HG02852 (cell line): Measurements from ENCODE around the gene USF2.
A peak's percentile ranks its signal among the peaks of the same experiment; 100 is the strongest.

ENCODE experiments used
- ATAC-seq: cut with Tn5 transposase; IDR thresholded peaks from one replicate; pipeline ENCODE4 v1.9.1; 2021; ENCODE audit warnings: mild to moderate bottlenecking, moderate library complexity; ENCODE audit not compliant: unreplicated experiment

Gene USF2

DNA sequence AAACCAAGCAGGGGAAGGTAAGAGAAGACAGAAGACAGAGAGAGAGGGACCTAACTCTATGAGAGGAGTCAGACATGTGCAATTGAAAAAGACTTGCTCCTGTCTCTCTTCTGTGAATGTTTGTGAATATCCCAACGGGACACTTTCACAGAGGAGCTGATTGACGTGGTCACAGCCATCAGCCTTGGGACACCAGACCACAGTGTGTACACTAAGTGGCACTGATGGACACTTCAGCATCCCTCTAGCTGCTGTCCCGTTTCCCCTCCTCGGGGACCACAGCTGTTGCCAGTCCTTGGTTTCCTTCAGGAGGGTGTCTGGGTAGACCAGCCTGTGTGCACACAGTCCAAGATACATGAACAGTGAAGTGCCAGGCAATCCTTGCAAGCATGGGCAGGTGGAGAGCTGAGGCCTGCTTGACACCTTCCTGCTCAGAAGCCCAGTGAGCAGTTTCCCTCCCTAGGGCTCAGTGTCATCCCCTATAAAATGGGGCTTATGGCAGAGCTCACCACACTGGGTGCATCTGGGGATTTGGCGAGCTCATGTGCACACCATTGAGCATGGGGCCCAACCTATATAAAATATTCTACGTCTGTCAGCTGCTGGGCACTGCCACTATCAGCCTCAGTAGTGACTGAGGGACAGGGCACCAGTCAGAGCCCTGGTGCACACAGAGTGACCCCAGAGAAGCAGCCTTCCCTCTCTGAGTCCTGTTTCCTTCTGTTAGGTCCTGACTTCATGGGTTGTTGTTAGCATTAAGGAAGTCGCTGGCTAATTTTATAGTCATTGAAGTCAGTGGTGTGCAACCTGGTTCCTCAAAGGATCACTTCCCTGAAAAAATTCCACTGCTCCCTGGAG lies 4.3 kb upstream of the USF2 start:
- ATAC-seq: no peak

DNA sequence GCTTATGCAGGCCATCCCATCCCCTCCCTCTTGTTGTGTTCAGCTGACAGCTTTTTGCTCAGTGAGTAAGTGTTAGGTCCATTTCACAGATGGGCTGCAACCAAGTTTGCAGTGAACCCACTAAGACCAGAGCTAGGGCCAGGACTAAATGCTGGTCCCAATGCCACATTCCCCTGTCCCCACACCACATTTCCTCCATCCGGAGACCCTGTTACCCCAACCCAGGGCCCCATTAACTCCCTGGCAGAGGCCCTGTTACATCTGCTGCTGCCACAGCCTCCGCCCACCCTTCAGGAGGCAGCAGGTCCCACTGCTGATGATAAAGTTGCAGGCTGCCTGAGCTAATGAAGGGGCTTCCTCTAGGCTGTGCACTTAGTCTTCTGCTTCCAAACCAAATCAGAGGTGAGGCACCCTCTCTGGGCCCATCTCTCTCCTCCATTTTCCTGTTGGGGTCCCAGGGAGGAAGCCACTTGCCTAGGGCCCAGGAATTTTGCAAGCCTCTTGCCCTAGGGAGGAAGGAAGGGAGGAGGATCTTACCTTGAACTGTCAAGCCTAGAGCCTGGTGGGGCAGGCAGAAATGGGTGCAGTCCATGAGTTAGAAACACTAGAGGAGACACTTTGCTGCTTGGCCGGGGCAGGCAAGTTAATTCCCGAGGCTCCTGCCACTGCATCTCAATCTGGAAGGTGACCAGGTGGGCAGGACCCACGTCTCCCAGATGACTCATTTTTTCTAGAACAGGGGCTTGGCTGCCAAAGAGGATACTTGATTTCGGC lies 3.4 kb upstream of the USF2 start:
- no peak for ATAC-seq

DNA sequence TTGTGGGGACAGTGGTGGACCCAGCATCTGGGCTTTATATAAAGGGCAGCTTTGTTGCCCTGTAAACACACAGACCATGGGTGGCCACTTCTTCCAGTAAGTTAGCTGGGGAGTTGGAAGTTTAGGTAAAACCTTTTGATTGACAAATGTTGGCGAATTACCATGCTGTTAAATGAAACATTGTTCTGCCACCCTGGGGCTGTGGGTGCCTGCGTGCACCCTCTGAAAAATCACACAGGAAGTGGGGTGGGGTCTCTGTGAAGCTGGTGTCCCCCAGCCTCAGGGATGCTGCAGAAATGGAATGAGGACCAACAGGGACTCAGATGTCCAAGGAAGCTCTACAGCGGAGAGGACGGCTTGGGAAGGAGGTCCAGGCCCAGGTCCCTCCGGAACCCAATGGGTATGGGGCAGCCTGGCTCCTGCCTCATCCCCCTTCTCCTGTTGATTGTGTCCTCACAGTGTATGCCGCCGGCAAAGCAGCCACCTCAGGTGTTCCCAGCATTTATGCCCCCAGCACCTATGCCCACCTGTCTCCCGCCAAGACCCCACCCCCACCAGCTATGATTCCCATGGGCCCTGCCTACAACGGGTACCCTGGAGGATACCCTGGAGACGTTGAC lies 2.8 kb upstream of the USF2 start:
- no peak for ATAC-seq

DNA sequence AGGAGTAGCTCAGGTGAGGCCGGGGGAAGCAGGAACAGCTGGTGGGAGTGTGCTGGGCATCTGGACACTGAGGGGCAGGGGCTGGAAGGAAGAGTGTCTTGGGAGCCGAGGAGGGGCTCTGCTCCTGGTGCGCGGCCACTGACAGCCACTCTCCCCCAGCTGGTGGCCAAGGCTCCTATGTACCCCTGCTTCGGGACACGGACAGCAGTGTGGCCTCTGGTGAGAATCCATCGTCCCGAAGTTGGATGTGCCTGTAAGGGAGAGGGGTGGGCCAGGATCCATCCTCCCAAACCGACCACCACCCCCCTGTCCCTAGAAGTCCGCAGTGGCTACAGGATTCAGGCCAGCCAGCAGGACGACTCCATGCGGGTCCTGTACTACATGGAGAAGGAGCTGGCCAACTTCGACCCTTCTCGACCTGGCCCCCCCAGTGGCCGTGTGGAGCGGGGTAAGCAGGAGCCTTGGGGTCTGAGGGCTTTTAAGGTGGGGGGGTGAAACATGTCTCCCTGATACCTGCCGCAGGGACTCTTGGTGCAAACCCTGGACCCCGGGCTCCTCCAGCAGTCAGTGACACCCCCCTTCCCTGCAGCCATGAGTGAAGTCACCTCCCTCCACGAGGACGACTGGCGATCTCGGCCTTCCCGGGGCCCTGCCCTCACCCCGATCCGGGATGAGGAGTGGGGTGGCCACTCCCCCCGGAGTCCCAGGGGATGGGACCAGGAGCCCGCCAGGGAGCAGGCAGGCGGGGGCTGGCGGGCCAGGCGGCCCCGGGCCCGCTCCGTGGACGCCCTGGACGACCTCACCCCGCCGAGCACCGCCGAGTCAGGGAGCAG lies 2.0 kb upstream of the USF2 start:
- no peak for ATAC-seq

DNA sequence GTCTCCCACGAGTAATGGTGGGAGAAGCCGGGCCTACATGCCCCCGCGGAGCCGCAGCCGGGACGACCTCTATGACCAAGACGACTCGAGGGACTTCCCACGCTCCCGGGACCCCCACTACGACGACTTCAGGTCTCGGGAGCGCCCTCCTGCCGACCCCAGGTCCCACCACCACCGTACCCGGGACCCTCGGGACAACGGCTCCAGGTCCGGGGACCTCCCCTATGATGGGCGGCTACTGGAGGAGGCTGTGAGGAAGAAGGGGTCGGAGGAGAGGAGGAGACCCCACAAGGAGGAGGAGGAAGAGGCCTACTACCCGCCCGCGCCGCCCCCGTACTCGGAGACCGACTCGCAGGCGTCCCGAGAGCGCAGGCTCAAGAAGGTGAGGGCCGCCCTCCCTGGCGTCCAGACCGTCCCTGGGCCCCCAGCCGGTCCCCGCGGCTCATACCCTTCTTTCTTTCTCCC lies 1.4 kb upstream of the USF2 start:
- no peak for ATAC-seq

DNA sequence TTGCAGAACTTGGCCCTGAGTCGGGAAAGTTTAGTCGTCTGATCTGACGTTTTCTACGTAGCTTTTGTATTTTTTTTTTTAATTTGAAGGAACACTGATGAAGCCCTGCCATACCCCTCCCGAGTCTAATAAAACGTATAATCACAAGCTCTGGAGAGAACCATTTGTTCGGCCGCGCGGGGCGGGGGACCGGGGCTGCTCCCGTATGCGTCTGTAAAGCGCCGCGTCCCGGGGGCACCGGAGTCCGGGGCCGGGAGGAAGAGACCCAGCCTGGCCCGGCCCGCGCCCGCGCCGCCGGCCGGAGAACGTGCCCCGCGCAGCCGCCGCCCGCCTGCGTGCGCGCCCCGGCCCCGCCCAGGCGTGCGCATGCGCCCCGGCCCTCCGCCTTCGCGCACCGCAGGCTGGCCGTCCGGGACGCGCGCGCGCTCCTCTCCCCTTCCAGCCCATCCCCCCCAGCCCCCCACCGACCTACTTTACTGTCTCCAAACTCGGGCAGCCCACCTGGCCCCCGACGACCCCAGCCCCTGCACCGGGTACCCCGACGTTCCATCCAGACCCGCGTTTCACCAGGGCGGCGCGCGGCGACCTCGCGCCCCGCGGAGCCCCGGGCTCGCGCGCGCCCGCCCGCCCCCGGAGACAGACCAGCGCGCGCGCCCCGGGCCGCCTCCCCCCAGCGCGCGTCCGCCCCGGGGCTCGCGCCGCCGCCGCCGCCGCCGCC lies 785 bp upstream of the USF2 start:
- peak; percentile 35 for ATAC-seq

DNA sequence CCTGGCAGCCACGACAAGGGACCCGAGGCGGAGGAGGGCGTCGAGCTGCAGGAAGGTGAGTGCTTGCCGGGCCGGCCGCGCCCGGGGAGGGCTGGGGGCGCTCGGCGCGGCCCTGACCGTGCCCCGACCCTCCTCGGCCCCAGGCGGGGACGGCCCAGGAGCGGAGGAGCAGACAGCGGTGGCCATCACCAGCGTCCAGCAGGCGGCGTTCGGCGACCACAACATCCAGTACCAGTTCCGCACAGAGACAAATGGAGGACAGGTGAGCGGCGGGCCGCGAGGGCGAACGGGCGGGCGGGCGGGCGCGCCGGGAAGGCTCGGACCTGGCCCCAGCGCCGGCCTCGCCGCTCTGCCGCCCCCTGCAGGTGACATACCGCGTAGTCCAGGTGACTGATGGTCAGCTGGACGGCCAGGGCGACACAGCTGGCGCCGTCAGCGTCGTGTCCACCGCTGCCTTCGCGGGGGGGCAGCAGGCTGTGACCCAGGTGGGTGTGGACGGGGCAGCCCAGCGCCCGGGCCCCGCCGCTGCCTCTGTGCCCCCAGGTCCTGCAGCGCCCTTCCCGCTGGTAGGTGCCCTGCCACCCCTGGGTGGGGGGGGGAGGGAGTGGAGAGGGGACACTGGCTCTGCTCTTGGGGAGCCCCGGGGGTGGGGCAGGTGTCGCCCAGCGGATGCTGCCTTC lies 816 bp downstream of the USF2 start:
- peak; percentile 50 for ATAC-seq

DNA sequence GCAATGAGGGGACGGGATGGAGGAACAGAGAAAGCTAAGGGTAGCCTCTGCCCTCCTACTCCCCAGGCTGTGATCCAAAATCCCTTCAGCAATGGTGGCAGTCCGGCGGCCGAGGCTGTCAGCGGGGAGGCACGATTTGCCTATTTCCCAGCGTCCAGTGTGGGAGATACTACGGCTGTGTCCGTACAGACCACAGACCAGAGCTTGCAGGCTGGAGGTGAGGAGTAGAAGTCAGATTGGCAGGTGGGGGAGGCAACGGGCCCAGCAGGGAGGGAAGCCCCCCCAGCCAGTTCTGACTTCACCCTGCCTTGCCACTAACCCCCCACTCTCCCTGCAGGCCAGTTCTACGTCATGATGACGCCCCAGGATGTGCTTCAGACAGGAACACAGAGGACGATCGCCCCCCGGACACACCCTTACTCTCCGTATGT lies 1.6 kb downstream of the USF2 start:
- ATAC-seq: no peak

DNA sequence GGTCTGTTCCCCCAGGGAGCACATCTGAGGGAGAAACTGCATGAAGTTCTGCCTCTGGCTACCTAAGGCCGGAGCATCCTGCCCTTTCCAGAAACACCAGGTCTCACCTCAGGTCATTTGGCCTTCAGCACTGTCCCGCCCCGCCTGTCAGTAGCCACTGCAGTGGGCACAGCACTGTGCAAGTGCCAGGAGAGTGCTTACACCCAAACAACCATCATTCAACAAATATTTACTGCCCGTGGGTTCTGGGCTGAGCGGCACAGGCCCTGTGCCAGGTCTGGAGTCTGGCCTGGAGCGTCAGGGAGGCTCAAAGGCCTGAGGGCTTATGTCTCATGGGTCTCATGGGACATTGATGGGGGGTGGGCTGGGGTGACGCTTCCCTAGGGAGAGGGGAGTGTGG lies 2.8 kb downstream of the USF2 start:
- no peak for ATAC-seq

DNA sequence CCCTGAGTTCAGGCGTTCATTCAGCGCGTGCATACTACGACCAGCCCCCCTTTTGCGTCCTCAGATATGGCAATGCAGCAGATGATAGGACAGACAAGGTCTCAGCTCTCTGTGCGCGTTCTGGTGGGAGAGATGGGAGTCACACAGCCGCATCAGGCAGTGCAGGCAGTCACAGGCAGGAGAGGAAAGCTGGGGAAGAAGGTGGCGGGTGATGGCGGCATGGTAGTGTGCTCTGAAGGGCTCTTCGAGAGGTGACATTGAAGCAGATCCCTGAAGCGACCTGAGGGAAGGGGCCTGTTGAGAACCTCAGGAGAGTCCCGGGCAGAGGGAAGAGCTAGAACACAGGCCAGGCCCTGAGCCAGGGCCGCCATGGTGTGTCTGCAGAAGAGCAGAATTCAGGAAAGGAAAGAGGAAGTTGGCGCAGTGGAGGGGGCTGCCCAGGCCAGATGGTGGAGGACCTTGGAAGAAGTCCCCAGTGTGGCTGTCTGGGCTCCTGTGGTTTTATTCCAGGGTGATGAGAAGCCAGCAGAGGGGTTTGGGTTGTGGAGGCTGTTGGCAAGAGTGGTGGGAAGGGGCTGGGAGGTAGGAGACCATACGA lies 3.5 kb downstream of the USF2 start:
- ATAC-seq: no peak

DNA sequence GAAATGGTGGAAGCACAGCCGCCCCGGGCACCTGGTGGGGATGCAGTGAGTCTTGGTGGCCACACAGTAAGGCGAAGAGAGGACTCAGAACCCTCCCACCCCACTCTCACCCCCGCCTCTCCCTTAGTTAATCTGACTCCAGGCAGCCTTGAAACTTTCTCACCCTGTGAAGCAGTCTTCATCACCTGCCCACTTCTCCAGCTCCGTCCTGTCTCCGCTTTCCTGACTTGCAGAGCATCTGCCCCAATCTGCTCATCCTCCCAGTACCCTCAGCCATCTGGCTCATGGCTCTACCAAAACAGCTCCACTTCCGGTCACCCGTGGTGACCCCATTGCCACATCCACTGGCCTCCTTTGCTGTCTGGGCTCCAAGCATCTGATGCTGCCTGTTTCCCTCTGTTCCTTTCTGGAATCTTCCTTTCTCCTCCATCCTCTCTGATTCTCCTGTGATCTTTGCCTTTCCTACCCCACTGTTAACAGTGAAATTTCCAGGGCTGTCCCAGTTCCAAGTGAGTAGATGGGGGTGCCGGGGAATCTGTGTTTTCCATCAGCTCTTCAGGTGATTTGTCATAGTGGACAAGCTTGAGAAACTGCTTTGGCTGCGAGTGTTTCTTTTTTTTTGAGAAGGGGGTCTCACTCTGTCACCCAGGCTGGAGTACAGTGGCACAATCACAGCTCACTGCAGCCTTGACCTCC lies 4.3 kb downstream of the USF2 start:
- no peak for ATAC-seq

DNA sequence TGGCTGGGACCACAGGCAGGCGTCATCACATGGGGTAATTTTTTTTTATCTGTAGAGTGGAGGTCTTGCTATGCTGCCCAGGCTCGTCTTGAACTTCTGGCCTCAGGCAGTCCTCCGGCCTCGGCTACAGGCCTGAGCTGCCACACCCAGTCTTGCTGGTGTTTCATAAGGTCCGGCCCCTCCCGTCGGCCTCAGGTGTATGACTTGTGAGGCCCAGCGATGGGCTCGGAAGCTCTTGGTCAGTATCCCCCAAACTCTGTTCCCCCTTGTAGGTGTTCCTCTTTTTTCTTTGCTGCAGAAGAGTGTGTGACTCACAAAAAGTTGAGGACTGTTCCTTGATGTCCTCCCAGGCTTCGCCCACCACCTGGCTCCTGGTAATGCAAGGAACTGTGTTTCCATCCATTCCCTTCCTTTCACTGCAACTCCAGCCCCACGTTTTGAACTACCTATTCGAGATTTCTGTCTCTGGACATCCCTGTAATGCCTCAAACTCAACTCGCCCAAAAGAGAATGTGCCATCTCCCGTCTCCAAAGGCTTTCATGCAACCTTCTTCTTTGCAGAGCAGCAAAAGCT lies 5.0 kb downstream of the USF2 start:
- ATAC-seq: no peak

DNA sequence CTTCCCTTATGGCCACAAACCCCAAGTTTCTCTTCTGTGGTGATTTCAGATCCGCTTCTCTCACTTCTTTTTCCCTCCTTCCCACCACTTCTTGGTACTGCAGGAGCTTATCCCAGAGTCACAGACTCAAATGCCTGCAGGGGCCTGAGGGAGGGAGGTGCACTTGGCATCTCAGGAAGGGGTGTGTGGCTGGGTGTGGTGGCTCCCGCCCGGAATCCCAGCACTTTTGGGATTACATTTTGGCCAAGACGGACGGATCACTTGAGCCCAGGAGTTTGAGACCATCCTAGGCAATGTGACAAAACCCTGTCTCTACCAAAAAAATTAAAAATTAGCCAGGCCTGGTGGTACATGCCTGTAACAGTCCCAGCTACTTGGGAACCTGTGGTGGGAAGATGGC lies 5.6 kb downstream of the USF2 start:
- ATAC-seq: no peak

DNA sequence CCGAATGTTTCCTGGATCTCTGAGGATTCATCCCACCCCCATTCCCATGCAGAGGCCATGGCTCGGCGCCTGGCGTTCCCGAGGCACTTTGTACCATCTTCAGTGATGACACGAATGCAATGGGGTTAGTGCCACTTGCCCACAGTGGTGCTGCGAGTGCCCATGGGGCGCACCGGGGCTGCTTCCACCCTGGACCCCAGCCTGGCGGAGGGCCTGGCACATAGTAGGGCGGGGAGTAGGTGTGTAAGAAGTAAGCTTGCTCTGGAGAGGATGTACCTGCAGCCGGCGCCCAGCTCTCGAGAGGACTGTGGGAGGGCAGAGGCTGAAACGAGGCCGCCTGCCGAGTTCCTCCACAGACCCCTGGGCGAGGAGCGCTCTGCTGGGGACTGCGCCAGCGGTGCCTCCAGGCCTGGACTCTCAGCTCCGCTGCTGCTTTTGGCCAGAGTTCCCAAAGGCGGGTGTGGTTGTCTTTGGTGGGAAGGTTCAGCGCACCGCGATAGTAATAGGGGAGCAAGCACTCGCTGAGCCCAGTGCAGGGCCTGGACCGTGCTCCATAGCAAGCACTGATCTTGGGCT lies 8.0 kb downstream of the USF2 start:
- no peak for ATAC-seq

DNA sequence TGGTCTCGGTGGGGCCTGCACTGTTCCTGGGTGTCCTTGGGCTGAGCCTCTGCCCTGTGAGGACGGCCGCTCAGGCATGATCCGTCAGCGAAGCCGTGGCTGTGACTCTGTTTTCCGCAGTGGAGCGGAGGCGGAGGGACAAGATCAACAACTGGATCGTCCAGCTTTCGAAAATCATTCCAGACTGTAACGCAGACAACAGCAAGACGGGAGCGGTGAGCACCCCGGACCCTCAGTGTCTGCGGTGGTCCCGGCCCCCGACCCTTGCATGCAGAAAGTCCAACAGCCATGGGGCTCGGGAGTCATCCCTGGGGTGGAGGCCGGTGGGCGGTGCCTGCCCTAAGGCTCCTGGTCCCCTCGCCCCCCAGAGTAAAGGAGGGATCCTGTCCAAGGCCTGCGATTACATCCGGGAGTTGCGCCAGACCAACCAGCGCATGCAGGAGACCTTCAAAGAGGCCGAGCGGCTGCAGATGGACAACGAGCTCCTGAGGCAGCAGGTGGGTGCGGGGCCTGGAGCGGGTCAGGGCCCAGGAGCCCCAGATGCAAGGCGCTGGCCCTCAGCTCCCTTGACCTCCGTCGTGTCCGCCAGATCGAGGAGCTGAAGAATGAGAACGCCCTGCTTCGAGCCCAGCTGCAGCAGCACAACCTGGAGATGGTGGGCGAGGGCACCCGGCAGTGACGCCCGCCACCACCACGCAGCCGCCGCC lies 10.0 kb downstream of the USF2 start:
- ATAC-seq: no peak

DNA sequence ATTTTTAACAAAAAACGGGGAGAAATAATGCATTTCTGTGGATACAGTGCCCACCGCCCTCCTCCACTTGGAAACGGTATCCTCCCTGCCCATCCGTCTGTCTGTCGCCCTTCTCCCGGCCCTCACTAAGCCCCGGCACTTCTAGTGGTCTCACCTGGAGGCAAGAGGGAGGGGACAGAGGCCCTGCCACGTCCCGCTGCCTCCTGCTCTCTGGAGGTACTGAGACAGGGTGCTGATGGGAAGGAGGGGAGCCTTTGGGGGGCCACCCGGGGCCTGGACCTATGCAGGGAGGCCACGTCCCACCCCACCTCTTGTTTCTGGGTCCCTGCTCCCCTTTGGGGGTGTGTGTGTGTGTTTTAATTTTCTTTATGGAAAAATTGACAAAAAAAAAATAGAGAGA lies 10.6 kb downstream of the USF2 start:
- ATAC-seq: no peak
